Neural progenitor cell (in vitro differentiated cells): ENCODE data around the gene RHCG. TPM values are rescaled to one million over a fixed set of nuclear protein-coding genes. Genes with fewer than 3 reads are reported as not detected.
A peak's percentile ranks its signal among the peaks of the same experiment; 100 is the strongest.

Experiments used
- DNase-seq: peaks from one replicate; pipeline ENCODE4 v3.0.0-alpha.2; 2016; ENCODE audit warnings: low spot score
- H2AFZ ChIP-seq: fragments of 200-600 bp; sonication (generic); replicated peaks from 2 replicates; pipeline ENCODE4 v1.6.1; 2016; ENCODE audit warnings: antibody characterized with exemption
- H3F3A ChIP-seq: fragments of 200-600 bp; sonication (generic); 2 replicates; pipeline ENCODE4 v1.6.1; 2016; ENCODE audit warnings: antibody characterized with exemption, low read depth
- H3K27ac ChIP-seq: fragments of 200-600 bp; sonication (generic); 2 replicates; pipeline ENCODE4 v1.5.1; 2016; ENCODE audit warnings: mild to moderate bottlenecking
- H3K27me3 ChIP-seq: fragments of 200-600 bp; sonication (generic); 2 replicates; pipeline ENCODE4 v1.6.1; 2016; ENCODE audit warnings: mild to moderate bottlenecking, moderate library complexity
- H3K36me3 ChIP-seq: fragments of 200-600 bp; sonication (generic); 2 replicates; pipeline ENCODE4 v1.5.1; 2016
- H3K4me1 ChIP-seq: fragments of 200-600 bp; sonication (generic); 2 replicates; pipeline ENCODE4 v1.6.1; 2016; ENCODE audit warnings: mixed run types
- H3K4me2 ChIP-seq: fragments of 200-600 bp; sonication (generic); 2 replicates; pipeline ENCODE4 v1.6.1; 2016
- H3K4me3 ChIP-seq: fragments of 200-600 bp; sonication (generic); 2 replicates; pipeline ENCODE4 v1.5.1; 2016
- H3K79me2 ChIP-seq: fragments of 200-600 bp; sonication (generic); 2 replicates; pipeline ENCODE4 v1.6.1; 2016; ENCODE audit warnings: low read depth
- H3K9ac ChIP-seq: fragments of 200-600 bp; sonication (generic); 2 replicates; pipeline ENCODE4 v1.6.1; 2016
- H3K9me3 ChIP-seq: fragments of 200-600 bp; sonication (generic); 2 replicates; pipeline ENCODE4 v1.5.1; 2016; ENCODE audit warnings: low read depth
- H4K20me1 ChIP-seq: fragments of 200-600 bp; sonication (generic); 2 replicates; pipeline ENCODE4 v1.6.1; 2016; ENCODE audit warnings: low read depth
- H3K27ac Mint-ChIP-seq: 3 replicates; pipeline ENCODE4 v1.8.0; 2021; ENCODE audit warnings: mixed read lengths
- H3K27me3 Mint-ChIP-seq: 2 replicates; pipeline ENCODE4 v1.8.0; 2022; ENCODE audit warnings: low read depth, mild to moderate bottlenecking, inconsistent platforms, moderate library complexity, mixed read lengths; ENCODE audit not compliant: insufficient read depth
- H3K36me3 Mint-ChIP-seq: 3 replicates; pipeline ENCODE4 v1.8.0; 2021; ENCODE audit warnings: mixed read lengths
- H3K4me1 Mint-ChIP-seq: 3 replicates; pipeline ENCODE4 v1.8.0; 2021; ENCODE audit warnings: mixed read lengths
- H3K4me3 Mint-ChIP-seq: 3 replicates; pipeline ENCODE4 v1.8.0; 2021; ENCODE audit warnings: mild to moderate bottlenecking, moderate library complexity, mixed read lengths
- H3K9me3 Mint-ChIP-seq: 3 replicates; pipeline ENCODE4 v1.8.0; 2020; ENCODE audit warnings: mixed read lengths
- EZH2 ChIP-seq: fragments of 200-600 bp; sonication (generic); IDR thresholded peaks from 2 replicates; pipeline ENCODE4 v1.6.1; 2017; ENCODE audit warnings: antibody characterized with exemption, mild to moderate bottlenecking, moderate library complexity
- EZH2phosphoT487 ChIP-seq: fragments of 200-600 bp; sonication (generic); IDR thresholded peaks from 2 replicates; pipeline ENCODE4 v1.6.1; 2017; ENCODE audit warnings: antibody characterized with exemption
- total RNA-seq: library from RNA; depleted of rRNA; stranded (reverse); fragments of >200 nt; gene quantifications from 2 replicates; pipeline ENCODE4 v1.2.3, GENCODE V29; 2015; ENCODE audit warnings: low replicate concordance
- TF ChIP-seq, protein P1 (sequence below): fragments of 200-600 bp; sonication (generic); IDR thresholded peaks from 2 replicates; pipeline ENCODE4 v1.5.1; 2017; ENCODE audit warnings: antibody characterized with exemption, mild to moderate bottlenecking

The RHCG gene
- total RNA-seq, 1 donor from 2014 or later, result not detected

DNA sequence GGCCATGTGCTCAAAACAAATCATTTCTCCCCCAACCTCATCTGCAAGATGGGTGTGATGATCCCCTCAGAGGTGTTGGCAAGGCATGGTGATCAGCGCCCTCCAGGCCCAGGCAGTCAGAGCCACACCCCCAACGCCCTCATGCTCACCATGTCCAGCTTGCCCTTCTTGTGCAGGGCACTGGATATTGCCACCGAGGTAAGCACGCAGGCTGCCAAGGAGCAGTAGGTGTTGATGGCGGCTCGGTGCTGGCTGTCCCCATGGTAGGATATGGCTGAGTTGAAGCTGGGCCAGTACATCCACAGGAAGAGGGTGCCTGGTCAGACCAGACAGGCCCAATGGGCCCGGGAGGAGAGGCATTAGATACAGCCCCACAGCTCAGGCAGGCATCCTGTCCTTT lies 17.2 kb downstream of the RHCG start:
- Histone ChIP-seq H3K27ac (no peak overlapping the region), H3K4me1 (no peaks in the 10 kb centered on the region), H3K4me3 (no peak overlapping the region), H3F3A (no peaks in the 10 kb centered on the region), H3K9ac (no peak overlapping the region), H4K20me1 (no peaks in the 10 kb centered on the region), H3K36me3 (no peaks in the 10 kb centered on the region), H3K27me3 (peaks cover 94% of the 10 kb centered on the region), H3K9me3 (no peaks in the 10 kb centered on the region), H2AFZ (no peak overlapping the region), H3K79me2 (no peaks in the 10 kb centered on the region), H3K4me2 (no peak overlapping the region)
- peaks cover 14% of the 10 kb centered on the region for H3K27me3 Mint-ChIP-seq
- H3K4me3 Mint-ChIP-seq, result no peak overlapping the region
- no peak overlapping the region for H3K27ac Mint-ChIP-seq
- H3K36me3 Mint-ChIP-seq, result no peaks in the 10 kb centered on the region
- TF ChIP-seq, protein P1, sequence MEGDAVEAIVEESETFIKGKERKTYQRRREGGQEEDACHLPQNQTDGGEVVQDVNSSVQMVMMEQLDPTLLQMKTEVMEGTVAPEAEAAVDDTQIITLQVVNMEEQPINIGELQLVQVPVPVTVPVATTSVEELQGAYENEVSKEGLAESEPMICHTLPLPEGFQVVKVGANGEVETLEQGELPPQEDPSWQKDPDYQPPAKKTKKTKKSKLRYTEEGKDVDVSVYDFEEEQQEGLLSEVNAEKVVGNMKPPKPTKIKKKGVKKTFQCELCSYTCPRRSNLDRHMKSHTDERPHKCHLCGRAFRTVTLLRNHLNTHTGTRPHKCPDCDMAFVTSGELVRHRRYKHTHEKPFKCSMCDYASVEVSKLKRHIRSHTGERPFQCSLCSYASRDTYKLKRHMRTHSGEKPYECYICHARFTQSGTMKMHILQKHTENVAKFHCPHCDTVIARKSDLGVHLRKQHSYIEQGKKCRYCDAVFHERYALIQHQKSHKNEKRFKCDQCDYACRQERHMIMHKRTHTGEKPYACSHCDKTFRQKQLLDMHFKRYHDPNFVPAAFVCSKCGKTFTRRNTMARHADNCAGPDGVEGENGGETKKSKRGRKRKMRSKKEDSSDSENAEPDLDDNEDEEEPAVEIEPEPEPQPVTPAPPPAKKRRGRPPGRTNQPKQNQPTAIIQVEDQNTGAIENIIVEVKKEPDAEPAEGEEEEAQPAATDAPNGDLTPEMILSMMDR, result no peak
- TF ChIP-seq EZH2phosphoT487 (no peak), EZH2 (no peak)
- no peaks in the 10 kb centered on the region for H3K9me3 Mint-ChIP-seq
- DNase-seq, result no peak
- no peaks in the 10 kb centered on the region for H3K4me1 Mint-ChIP-seq

DNA sequence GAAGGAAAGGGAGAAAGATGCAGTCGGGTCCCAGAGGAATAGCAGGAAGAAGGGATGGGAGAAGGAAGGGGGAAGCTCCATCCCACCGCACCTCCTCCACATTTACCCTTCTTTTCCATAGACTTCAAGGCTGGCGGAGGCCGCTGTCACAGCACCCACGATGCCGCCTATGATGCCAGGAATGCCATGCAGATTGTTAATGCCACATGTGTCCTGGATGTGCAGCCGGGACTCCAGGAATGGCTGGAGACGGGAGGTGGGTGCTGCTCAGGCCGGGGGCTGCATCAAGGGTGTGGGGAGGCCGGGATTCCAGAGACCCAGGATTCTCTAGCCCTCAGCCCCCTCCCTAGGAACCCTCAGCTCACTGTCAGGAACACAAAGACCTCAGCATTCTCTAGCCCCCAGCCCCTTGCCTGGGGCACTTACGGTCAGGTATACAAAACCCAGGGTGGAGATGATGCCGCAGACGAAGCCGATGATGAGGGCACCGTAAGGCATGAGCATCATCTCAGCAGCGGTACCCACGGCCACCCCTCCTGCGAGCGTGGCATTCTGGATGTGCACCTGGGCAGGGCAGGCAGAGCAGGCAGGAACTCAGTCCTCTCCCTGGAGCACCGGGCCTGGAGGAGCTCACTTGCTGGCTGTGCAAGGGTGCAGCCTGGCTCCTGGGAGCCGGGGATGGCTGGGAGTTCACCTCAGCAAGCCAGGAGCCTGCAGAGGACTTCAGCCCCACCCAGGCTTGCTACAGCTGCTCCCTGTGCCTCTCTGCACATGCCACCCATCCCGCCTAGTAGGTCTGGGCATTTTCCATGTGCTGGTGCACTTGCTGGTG lies 18.8 kb downstream of the RHCG start:
- Histone ChIP-seq H3K9me3 (no peaks in the 10 kb centered on the region), H2AFZ (no peak overlapping the region), H3K27ac (no peak overlapping the region), H4K20me1 (peaks cover 5% of the 10 kb centered on the region), H3K36me3 (no peaks in the 10 kb centered on the region), H3F3A (no peaks in the 10 kb centered on the region), H3K4me1 (no peaks in the 10 kb centered on the region), H3K4me2 (no peak overlapping the region), H3K9ac (no peak overlapping the region), H3K4me3 (no peak overlapping the region), H3K79me2 (no peaks in the 10 kb centered on the region), H3K27me3 (peaks cover 94% of the 10 kb centered on the region)
- H3K36me3 Mint-ChIP-seq, result no peaks in the 10 kb centered on the region
- no peak overlapping the region for H3K27ac Mint-ChIP-seq
- no peaks in the 10 kb centered on the region for H3K9me3 Mint-ChIP-seq
- H3K4me1 Mint-ChIP-seq, result no peaks in the 10 kb centered on the region
- H3K27me3 Mint-ChIP-seq, result peaks cover 18% of the 10 kb centered on the region
- H3K4me3 Mint-ChIP-seq, result no peak overlapping the region
- no peak for TF ChIP-seq EZH2phosphoT487
- no peak for TF ChIP-seq EZH2
- TF ChIP-seq, protein P1, result no peak
- no peak for DNase-seq

DNA sequence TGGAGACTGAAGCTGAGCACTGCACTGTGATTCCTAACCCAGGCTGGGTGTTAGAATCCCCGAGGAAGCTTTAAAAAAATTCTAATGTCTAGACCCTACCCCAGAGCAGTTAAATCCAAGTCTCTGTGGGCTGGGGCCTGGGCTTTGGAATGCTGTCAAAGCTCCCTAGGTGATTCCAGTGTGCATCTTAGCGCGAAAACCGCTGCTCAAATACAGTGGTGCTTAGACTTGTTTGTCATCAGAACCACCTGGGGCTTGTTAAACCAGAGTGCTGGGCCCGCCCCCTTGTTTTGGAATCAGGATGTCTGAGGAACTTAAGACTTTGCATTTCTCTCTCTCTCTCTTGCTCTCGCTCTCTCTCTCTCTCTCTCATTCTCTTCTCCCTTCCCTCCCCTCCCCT lies 20.7 kb downstream of the RHCG start:
- H3K4me1 ChIP-seq, result peaks cover 6% of the 10 kb centered on the region
- TF ChIP-seq EZH2phosphoT487, result no peak
- no peak for TF ChIP-seq EZH2
- TF ChIP-seq, protein P1, result no peak
- Mint-ChIP-seq H3K27me3 (peaks cover 20% of the 10 kb centered on the region), H3K27ac (no peak overlapping the region), H3K4me3 (no peak overlapping the region), H3K9me3 (no peaks in the 10 kb centered on the region), H3K4me1 (peaks cover 2% of the 10 kb centered on the region), H3K36me3 (no peaks in the 10 kb centered on the region)
- H3K4me3 ChIP-seq, result no peak overlapping the region
- no peaks in the 10 kb centered on the region for H3K9me3 ChIP-seq
- peaks cover 4% of the 10 kb centered on the region for H3F3A ChIP-seq
- no peak overlapping the region for H3K4me2 ChIP-seq
- H3K27ac ChIP-seq, result no peak overlapping the region
- H3K27me3 ChIP-seq, result peaks cover 93% of the 10 kb centered on the region
- peaks cover 5% of the 10 kb centered on the region for H4K20me1 ChIP-seq
- H3K79me2 ChIP-seq, result no peaks in the 10 kb centered on the region
- H3K36me3 ChIP-seq, result no peaks in the 10 kb centered on the region
- H3K9ac ChIP-seq, result no peak overlapping the region
- peak; percentile 69 for DNase-seq
- no peak overlapping the region for H2AFZ ChIP-seq
